GM20000 (cell line): ENCODE measurements around the gene BCAS1.

Experiments used
- DNase-seq: peaks from one replicate; pipeline ENCODE4 v3.0.0; 2012; ENCODE audit warnings: low spot score
- TF ChIP-seq, protein P1 (sequence below): IDR thresholded peaks from 2 replicates; pipeline ENCODE4 v1.5.1; 2012; ENCODE audit warnings: mild to moderate bottlenecking, control low read depth; ENCODE audit errors: extremely low read depth, missing control alignments

The BCAS1 gene

DNA sequence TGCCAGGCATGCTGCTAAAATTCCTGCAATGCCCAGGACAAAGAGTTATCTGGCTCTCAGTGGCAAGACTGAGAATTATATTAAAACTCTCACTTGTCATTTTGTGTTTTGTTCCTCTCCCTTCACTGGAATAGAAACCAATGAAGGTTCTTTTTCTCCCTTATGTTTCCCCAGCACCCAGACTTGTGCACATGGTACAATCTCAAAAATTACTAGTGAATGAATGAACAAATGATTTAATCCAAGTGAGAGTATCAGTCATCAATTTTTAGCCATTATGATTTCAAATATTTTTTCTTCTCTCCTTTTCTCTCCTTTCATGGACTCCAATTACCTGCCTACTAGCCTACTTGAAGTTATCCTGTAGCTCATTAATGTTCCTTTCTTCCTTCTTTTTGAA is 70.1 kb downstream of the BCAS1 start:
- DNase-seq: no peak

DNA sequence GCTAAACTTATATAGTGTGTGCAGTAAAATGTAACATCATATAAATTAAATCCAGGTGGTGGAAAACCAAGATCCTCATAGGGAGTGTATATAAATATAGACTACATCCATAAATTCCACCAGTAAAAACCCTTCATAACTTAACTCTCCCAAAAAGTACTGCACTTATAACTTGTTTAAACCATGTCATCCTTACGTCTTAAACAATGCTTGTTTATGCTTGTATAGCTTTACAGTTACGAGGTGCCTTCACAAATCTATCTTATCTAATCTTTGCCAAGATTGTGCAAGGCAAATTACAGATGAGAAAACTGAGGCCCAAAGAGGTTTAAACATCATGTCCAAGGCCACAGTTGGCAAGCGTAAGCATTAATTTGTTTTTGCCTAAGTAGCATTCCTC is 71.3 kb downstream of the BCAS1 start:
- TF ChIP-seq, protein P1, sequence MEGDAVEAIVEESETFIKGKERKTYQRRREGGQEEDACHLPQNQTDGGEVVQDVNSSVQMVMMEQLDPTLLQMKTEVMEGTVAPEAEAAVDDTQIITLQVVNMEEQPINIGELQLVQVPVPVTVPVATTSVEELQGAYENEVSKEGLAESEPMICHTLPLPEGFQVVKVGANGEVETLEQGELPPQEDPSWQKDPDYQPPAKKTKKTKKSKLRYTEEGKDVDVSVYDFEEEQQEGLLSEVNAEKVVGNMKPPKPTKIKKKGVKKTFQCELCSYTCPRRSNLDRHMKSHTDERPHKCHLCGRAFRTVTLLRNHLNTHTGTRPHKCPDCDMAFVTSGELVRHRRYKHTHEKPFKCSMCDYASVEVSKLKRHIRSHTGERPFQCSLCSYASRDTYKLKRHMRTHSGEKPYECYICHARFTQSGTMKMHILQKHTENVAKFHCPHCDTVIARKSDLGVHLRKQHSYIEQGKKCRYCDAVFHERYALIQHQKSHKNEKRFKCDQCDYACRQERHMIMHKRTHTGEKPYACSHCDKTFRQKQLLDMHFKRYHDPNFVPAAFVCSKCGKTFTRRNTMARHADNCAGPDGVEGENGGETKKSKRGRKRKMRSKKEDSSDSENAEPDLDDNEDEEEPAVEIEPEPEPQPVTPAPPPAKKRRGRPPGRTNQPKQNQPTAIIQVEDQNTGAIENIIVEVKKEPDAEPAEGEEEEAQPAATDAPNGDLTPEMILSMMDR: no peak
- no peak for DNase-seq

More for the DNA sequence above, 70.1 kb downstream of the BCAS1 start:
- TF ChIP-seq, protein P1: no peak

DNA sequence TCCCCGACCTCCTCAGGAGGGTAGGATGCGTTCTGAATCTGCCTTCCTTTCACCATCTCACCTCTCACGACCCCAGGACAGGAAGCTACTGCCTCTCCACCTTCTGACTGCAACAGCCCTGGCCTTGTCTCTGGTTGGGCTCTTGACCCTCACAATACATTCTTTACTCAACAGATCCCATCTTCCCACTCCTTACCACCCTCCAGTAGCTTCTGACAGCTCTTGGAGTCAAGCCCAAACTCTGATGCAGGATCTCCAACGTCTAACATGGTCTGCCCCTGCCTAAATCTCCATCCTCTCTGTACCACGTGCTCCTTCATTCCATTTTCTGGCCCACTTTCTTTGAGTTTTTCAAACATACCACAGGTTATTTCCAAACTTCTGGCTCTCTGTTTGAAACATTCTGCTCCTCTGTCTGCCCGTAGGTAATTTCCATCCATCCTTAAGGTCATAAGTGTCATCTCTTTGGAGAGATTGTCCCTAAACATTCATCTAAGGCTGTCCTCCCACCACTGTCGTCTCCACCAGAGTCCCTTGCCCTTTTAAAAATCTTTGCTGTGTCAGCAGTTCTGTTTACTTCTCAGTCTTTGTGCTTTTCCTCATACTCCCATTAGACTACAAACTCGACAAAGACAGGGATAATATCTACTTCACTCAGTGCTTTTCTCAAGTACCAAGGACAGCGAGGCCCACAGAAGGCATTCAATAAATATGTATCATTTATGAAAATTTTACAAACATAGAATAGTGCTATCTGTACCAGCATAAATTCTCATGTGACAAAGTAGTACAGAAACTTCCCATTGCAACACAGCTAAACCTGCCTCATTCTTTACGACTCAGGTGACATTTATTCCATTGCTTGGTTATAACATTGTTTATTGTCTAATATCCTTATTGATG is 73.6 kb downstream of the BCAS1 start:
- TF ChIP-seq, protein P1: no peak
- no peak for DNase-seq

DNA sequence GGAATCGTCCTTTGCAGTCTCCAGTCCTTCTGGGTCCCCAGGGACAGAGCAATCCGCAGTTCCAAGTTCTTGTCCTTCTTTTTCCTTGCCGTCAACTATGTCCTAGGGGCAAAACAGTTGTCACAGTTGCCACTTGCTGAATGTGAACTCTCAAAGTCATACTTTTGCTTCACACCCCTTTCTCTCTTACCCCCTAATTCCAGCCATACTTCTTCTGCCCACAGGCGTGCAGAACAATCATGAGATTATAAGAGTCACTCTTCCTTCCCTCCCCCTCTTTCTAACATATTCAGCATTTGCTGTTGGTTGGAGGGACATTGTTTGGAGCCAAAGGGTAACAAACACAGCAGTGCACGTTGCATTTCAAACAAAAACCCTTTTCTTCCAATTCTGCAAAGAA is 74.4 kb downstream of the BCAS1 start:
- DNase-seq: no peak
- TF ChIP-seq, protein P1: no peak

DNA sequence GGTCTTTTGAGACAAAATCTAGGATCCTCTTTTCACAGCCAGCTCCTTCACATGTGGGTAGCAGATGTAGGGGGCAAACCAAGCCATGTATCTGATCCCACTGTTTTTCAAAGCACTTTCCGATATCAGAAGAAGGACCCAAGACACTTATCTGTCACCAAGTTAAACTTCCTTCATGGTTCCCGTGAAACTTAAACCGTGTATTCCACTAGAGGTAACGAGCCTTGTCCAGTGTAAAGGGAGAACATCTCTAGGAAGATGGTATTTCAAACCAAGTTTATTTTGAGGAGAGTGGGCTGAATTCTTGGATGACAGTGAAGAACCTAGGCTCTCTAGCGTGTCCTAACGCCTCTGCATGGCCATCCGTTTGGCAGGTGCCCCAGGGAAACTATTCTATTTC is 76.3 kb downstream of the BCAS1 start:
- TF ChIP-seq, protein P1: no peak
- DNase-seq: no peak

DNA sequence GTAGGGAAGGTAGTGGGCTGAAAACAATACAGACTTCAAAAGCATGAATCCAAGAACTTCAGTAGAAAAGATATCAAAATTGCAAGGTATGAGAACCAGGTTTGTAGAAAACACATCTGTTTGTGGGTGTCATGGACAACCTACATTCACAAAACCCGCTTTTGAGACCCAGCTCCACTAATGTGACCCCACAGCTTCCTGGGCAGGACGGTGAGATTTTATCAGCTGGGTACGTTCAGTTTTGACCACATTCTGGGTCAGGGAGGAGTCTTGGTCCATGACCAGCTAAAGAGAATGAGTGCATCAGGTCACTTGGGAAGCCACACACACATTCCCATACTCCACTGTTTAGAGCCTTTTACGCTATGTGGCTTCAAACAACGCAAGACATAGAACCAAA is 77.1 kb downstream of the BCAS1 start:
- TF ChIP-seq, protein P1: no peak
- no peak for DNase-seq

DNA sequence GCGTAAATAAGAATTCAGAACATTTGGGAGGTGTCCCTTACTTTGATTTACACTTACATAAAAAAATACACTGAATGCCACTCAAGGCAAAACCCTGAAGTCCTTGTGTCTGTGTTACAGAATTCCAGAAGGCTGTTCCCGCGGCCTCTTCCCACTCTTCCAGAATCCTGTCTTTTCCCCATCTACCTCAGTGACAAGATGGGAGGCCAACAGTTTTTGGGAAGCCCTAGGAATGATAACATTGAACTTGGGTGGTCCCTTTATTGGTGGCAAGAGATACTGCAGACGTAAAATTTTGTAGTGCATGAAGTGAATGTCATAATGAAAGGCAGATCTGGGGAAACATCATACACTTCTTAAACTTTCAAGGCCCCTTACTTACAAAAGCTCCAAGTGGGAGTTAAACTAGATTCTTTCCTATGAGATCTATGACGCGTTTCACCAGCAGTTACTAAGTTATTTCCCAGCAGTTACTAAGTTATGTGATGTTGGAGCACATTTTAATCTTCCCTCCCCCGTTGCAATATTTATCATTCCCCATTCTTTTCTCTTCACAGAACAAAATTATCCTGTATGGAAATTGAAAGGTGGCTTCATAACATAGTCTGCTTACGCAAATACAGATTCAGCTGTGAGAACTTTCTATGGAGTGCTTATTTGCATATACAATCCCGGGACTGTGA is 79.5 kb downstream of the BCAS1 start:
- TF ChIP-seq, protein P1: no peak
- DNase-seq: no peak
